PC-9 (cell line): ENCODE measurements around the gene ERH.

Source experiments
- CTCF ChIP-seq: fragments of 200-600 bp; sonication (generic); conservative IDR thresholded peaks from 2 replicates; pipeline ENCODE4 v1.6.1; 2017; ENCODE audit warnings: mixed run types, antibody characterized with exemption, mild to moderate bottlenecking, moderate library complexity
- EZH2 ChIP-seq: fragments of 200-600 bp; sonication (generic); IDR thresholded peaks from 2 replicates; pipeline ENCODE4 v1.8.0; 2017; ENCODE audit warnings: antibody characterized with exemption, low read depth

- TF ChIP-seq CTCF (no peak), EZH2 (no peak)
These were observed 64.2 kb downstream of the ERH start for GRCh38 chr14:69333791-69334337.
